Stimulated activated naive CD8-positive, alpha-beta T cell treated with anti-CD3 and anti-CD28 coated beads, Interleukin-15, Interleukin-2, amounts not matched to agents 100 ng/mL and 50 ng/mL, for 24 hours (primary cell): ENCODE results near the gene RGP1.
A peak's percentile ranks its signal among the peaks of the same experiment; 100 is the strongest.

Experiments used
- H3K27ac Mint-ChIP-seq: one replicate; pipeline ENCODE4 v1.8.0; 2021; ENCODE audit warnings: mild to moderate bottlenecking, mixed read lengths
- H3K27me3 Mint-ChIP-seq: one replicate; pipeline ENCODE4 v1.8.0; 2021; ENCODE audit warnings: mixed read lengths
- H3K36me3 Mint-ChIP-seq: one replicate; pipeline ENCODE4 v1.8.0; 2021; ENCODE audit warnings: low read depth, mixed read lengths
- H3K4me1 Mint-ChIP-seq: one replicate; pipeline ENCODE4 v1.8.0; 2021; ENCODE audit warnings: low read depth, mixed read lengths
- H3K4me3 Mint-ChIP-seq: one replicate; pipeline ENCODE4 v1.8.0; 2021; ENCODE audit warnings: mild to moderate bottlenecking, mixed read lengths
- H3K9me3 Mint-ChIP-seq: one replicate; pipeline ENCODE4 v1.8.0; 2021; ENCODE audit warnings: mixed read lengths

RGP1 gene

DNA sequence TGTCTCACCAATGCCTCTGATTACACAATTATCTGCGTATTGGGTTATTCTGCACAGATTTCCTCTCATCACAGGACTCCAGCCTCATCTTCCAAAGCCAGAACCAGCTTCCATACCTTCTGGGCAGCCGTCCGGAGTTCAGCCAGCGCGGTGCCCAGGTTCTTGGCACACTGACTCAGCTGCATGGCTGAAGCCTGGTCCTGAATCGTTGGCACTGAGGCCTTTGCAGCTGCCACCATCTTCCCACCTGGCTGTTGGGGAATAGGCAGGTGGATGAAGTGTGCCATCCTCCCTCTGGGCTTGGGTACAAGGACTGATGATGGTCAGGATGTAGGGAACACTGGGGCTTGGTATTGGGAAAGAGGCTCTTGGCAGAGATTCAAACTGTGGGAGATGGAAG is 35.0 kb upstream of the RGP1 start:
- H3K27me3 Mint-ChIP-seq: no peaks in the 10 kb centered on the region
- H3K27ac Mint-ChIP-seq: no peak overlapping the region
- H3K36me3 Mint-ChIP-seq: peaks cover 81% of the 10 kb centered on the region
- no peaks in the 10 kb centered on the region for H3K9me3 Mint-ChIP-seq
- no peak overlapping the region for H3K4me3 Mint-ChIP-seq
- no peaks in the 10 kb centered on the region for H3K4me1 Mint-ChIP-seq

DNA sequence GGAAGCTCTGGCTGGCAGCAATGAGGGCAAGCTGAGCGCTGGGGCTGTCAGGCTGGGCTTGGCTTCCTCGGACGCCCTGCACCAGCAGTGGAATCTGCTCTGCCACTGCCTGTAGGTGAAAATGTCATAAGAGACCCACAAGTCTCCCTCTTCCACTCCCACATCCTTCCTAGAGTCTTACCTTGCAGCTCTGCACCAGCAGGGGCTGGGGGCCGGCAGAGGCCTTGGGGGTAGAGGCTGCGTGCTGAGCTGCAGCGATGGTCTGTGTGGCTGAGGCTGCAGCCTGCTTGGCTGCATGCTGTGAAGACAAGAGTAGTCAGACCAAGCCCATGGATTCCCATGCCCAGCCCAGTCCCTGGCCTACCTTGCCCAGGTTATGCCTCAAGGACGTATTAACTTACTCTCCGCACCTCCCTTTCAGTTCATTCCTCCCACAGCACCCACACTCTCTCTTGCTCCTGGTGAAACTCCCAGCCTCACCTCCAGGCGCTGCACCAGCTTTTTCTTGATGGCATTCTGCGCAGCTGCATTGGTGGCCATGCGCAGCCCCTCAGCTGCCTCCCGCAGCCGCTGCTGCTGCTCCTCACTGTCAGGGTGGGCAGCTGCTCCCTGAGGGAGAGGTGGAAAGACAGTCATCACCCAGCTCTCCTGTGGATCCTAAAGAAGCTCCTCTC is 34.4 kb upstream of the RGP1 start:
- Mint-ChIP-seq H3K27ac (no peak overlapping the region), H3K36me3 (peaks cover 84% of the 10 kb centered on the region), H3K4me1 (no peaks in the 10 kb centered on the region), H3K4me3 (no peak overlapping the region), H3K9me3 (no peaks in the 10 kb centered on the region), H3K27me3 (no peaks in the 10 kb centered on the region)

GRCh38 chr9:35716230-35716629 is 32.9 kb upstream of the RGP1 start:
- H3K27ac Mint-ChIP-seq: no peak overlapping the region
- H3K4me3 Mint-ChIP-seq: no peak overlapping the region
- H3K27me3 Mint-ChIP-seq: no peaks in the 10 kb centered on the region
- no peaks in the 10 kb centered on the region for H3K4me1 Mint-ChIP-seq
- no peaks in the 10 kb centered on the region for H3K9me3 Mint-ChIP-seq
- H3K36me3 Mint-ChIP-seq: peaks cover 86% of the 10 kb centered on the region

DNA sequence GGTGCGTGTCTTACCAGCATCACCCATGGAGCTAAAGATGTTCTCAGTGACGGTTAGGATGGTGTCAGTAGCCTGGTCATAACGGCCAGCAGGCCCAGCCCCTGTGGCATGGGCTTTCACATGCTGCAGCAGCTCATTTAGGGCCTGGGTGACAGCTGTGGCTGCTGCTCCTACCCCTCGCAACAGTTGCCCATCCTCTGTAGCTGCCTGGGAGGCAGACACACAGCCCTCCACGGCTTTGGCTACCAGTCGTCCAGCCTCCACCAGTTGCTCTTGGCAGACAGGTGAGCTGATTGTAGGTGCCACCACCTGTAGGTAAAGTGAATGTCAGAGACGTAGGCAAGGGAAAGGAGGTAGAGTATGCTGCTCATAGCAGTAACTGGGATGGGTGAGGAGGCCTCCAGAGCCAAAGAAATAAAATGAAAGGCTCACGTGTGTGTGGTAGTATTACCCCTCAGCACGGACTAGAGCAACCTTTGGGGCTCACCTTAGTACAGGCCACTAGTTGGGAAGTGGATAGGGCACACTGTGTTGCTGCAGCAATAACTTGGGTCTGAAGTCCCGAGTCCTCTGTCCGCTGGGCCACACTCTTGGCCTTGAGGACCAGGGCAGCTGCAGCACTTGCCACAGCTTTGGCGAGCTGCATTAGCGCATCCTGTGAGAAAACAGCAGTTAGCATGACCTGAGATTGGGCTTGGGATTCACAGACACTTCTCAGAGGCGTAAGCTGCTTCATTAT is 31.8 kb upstream of the RGP1 start:
- no peaks in the 10 kb centered on the region for H3K9me3 Mint-ChIP-seq
- H3K27me3 Mint-ChIP-seq: no peaks in the 10 kb centered on the region
- H3K4me3 Mint-ChIP-seq: no peak overlapping the region
- H3K4me1 Mint-ChIP-seq: no peaks in the 10 kb centered on the region
- H3K27ac Mint-ChIP-seq: no peak overlapping the region
- peaks cover 89% of the 10 kb centered on the region for H3K36me3 Mint-ChIP-seq

DNA sequence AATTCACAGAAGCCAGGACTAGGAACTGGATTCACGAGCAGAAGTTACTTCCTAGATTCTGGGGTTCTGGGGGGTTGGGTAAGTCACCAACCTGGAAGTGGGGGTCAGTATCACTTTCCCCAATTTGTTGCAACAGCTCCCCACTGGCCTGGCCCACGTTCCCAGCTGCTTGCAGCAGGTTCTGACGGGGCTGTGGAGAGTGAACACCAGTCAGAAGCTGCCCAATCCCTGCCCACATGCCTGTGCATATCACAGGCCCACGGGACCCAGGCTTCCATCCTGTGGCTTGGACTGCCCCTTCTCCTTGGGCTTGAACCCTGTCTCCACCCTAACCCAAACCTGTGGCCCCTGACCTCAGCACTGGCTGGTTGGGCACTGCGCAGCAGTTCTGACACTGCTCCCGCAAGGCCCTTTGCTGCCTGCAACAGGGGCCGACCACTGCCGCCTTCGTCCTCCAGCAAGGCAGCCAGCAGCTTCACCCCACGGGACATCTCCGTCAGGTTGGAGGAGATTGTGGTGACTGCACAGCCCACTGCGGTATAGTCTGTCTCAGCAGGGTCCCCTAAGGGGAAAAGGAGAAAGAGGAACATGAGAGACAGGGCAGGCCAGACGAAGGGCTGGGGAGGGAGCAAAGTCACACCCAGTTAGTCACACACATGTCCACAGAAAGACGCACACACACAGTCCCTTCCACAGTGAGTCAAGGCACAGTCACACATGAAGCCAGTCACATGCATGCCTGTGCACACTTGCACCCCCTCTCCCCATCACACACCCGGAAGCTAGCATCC is 30.2 kb upstream of the RGP1 start:
- Mint-ChIP-seq H3K36me3 (peaks cover 85% of the 10 kb centered on the region), H3K9me3 (no peaks in the 10 kb centered on the region), H3K4me1 (no peaks in the 10 kb centered on the region), H3K27ac (no peak overlapping the region), H3K4me3 (no peak overlapping the region), H3K27me3 (no peaks in the 10 kb centered on the region)

GRCh38 chr9:35719546-35719945 is 29.5 kb upstream of the RGP1 start:
- H3K4me1 Mint-ChIP-seq: no peaks in the 10 kb centered on the region
- peaks cover 85% of the 10 kb centered on the region for H3K36me3 Mint-ChIP-seq
- no peak overlapping the region for H3K27ac Mint-ChIP-seq
- H3K9me3 Mint-ChIP-seq: no peaks in the 10 kb centered on the region
- H3K27me3 Mint-ChIP-seq: no peaks in the 10 kb centered on the region
- no peak overlapping the region for H3K4me3 Mint-ChIP-seq

DNA sequence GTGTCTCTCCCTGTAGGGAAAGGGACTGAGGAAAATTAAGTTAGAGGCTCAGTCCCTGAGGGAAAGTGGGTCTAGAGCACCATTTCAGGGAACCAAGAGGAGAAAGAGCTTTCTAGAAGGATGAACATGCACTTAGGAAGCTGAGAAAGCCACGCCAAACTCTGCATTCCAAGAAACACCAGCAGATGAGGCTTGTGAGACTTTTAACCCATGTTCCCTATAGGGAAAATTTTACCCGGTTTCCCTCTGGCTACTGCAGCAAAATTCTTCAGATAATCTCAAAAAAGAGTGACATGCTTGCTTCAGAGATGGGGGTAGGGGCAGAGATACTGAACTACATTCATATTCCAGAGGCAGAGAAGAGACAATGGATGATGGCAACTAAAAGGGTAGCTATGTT is 25.7 kb upstream of the RGP1 start:
- Mint-ChIP-seq H3K9me3 (no peaks in the 10 kb centered on the region), H3K36me3 (peaks cover 66% of the 10 kb centered on the region), H3K27ac (no peak overlapping the region), H3K27me3 (no peaks in the 10 kb centered on the region), H3K4me1 (no peaks in the 10 kb centered on the region), H3K4me3 (no peak overlapping the region)

- Mint-ChIP-seq H3K4me1 (no peaks in the 10 kb centered on the region), H3K27me3 (no peaks in the 10 kb centered on the region), H3K4me3 (no peak overlapping the region), H3K27ac (no peak overlapping the region), H3K36me3 (peaks cover 64% of the 10 kb centered on the region), H3K9me3 (no peaks in the 10 kb centered on the region)
Measured at GRCh38 chr9:35723908-35724307, 25.2 kb upstream of the RGP1 start.

DNA sequence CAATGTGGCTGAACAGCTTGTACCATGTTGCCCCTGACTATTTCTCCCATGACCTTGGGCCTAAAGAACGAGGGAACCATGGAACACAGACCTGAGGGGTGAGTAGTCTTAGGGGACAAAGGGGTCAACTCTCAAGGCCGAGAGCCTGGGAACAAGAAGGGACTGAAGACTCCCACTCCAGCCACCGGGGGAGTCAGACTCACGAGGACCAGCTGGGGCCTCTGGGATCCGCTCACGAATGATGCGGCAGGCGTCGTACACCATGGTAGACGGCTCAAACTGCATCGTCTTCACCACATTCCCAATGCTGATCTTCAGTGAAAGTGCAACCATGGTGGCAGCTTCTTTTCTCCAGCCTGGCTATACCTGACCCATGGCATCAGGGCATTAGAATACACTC is 23.7 kb upstream of the RGP1 start:
- no peaks in the 10 kb centered on the region for H3K9me3 Mint-ChIP-seq
- H3K27ac Mint-ChIP-seq: no peak overlapping the region
- peaks cover 51% of the 10 kb centered on the region for H3K36me3 Mint-ChIP-seq
- H3K4me3 Mint-ChIP-seq: no peak overlapping the region
- H3K4me1 Mint-ChIP-seq: no peaks in the 10 kb centered on the region
- H3K27me3 Mint-ChIP-seq: no peaks in the 10 kb centered on the region

DNA sequence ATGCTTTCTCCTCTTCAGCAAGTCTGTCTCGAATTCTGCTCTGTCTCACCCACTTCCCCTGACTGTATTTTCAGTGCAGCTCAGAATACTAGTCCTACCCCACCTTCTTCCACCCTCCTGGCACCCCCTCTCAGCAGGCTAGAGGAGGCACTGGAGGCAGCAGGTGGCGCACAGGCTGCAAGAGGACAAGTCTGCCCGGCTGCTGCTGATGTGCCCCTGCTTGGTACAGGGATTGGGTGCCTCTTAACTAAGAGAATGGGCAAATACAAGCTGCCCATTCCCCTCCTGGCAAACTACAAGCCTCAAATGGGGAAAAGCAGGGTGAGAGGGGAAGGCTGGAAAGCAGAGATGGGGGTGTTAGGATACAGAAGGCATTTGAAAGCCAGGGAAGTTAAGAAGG is 22.2 kb upstream of the RGP1 start:
- peak overlapping the region; percentile 67 for H3K4me3 Mint-ChIP-seq
- no peaks in the 10 kb centered on the region for H3K4me1 Mint-ChIP-seq
- H3K27ac Mint-ChIP-seq: peak overlapping the region; percentile 69
- no peaks in the 10 kb centered on the region for H3K9me3 Mint-ChIP-seq
- H3K27me3 Mint-ChIP-seq: no peaks in the 10 kb centered on the region
- H3K36me3 Mint-ChIP-seq: peaks cover 35% of the 10 kb centered on the region

DNA sequence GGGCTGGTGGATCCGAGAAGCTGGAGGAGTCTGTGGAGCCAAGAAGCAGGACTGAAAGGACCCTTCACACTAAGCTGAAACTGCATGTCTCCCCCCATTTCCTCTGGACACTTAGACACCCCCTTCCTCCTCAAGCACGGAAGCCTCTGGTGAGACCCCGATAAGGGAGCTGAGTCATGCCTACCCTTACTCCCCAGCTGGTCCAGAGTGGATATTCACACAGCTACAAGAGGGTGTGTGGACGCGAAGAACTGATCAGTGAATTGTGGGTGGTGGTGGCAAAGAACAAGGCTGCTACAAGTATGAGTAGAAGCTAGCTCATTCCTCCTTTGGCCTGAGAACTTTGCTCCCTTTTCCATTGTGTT is 21.4 kb upstream of the RGP1 start:
- Mint-ChIP-seq H3K27me3 (no peaks in the 10 kb centered on the region), H3K9me3 (no peaks in the 10 kb centered on the region), H3K4me3 (no peak overlapping the region), H3K4me1 (no peaks in the 10 kb centered on the region), H3K27ac (no peak overlapping the region), H3K36me3 (peaks cover 30% of the 10 kb centered on the region)

GRCh38 chr9:35728041-35728971 is 20.8 kb upstream of the RGP1 start:
- peaks cover 5% of the 10 kb centered on the region for H3K4me1 Mint-ChIP-seq
- H3K36me3 Mint-ChIP-seq: peaks cover 28% of the 10 kb centered on the region
- no peaks in the 10 kb centered on the region for H3K9me3 Mint-ChIP-seq
- no peaks in the 10 kb centered on the region for H3K27me3 Mint-ChIP-seq
- H3K27ac Mint-ChIP-seq: no peak overlapping the region
- H3K4me3 Mint-ChIP-seq: no peak overlapping the region

DNA sequence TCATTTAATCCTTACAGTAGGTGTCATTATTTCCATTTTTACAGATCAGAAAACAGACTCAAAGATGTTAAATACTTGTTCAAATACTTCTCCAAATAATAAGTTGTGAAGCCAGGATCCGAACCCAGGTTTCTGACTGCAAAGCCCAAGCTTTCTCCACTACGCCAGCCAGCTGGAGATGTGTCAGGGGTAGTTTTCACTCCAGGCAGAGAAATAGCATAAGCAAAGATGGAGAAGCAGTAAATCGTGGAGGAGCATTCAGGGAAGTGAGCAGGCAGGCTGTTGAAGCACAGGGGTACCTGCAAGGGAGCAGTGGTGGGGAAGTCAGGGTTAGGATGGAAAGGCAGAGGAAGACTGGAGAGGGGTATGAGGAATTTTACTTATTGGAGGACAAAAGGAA is 20.0 kb upstream of the RGP1 start:
- Mint-ChIP-seq H3K4me1 (peaks cover 13% of the 10 kb centered on the region), H3K36me3 (peaks cover 22% of the 10 kb centered on the region), H3K4me3 (no peak overlapping the region), H3K27me3 (no peaks in the 10 kb centered on the region), H3K9me3 (no peaks in the 10 kb centered on the region), H3K27ac (no peak overlapping the region)

- H3K27ac Mint-ChIP-seq: no peak overlapping the region
- peaks cover 19% of the 10 kb centered on the region for H3K36me3 Mint-ChIP-seq
- H3K4me3 Mint-ChIP-seq: no peak overlapping the region
- peaks cover 17% of the 10 kb centered on the region for H3K4me1 Mint-ChIP-seq
- H3K9me3 Mint-ChIP-seq: no peaks in the 10 kb centered on the region
- H3K27me3 Mint-ChIP-seq: no peaks in the 10 kb centered on the region
Measured at GRCh38 chr9:35729700-35730485, 19.2 kb upstream of the RGP1 start.
